Midbrain (tissue), 1 donor: ENCODE data around the gene ARHGEF38.
"Not testable (repeated sequence)": the region's sequence is repeated elsewhere in the genome, so short reads cannot be mapped to it uniquely, and the experiment has no call there.

ENCODE experiments used
- DNase-seq: peaks from one replicate; lab custom pipeline; 2025; lab: John Stamatoyannopoulos, UW

The ARHGEF38 gene

DNA sequence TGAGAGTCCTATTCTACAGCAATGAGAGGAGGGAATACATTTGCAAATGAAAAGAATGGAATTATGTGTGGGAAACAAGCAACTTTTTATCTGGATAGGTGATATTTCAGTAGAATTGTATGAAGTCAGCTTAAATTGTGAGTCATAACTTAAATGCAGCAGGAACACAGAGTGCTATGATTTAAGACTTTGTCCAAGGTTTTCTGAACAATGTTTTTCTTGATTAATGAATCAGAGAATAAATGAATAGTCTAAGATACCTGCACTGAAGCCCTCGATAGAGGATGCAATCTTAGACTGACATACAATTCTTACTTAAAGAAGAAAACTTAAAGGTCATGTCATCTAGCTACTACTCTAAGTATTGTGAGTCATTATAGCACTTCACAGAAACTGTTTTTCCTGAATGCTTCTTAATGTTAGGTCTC lies 8.0 kb downstream of the ARHGEF38 start:
- DNase-seq = no peak

DNA sequence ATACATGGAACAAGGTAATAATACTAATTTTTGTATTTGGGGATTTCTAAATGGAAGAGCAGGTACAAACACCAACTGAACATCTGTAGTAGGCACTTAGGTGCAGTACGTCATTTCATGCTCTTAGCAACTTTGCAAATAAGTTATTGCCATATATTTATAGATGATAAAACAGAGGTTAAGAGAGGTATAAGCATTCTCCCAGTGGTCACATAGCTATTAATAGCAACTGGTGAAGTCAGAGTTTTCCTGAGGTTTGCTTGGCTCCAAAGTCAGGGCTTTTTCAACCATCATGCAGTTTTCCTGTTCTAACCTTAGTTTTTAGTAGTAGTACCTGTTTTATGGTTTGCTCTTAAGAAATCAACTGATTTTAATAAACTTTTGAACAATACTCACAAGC lies 10.9 kb downstream of the ARHGEF38 start:
- DNase-seq = no peak

GRCh38 chr4:105568584-105568983 lies 16.2 kb downstream of the ARHGEF38 start:
- DNase-seq = no peak

DNA sequence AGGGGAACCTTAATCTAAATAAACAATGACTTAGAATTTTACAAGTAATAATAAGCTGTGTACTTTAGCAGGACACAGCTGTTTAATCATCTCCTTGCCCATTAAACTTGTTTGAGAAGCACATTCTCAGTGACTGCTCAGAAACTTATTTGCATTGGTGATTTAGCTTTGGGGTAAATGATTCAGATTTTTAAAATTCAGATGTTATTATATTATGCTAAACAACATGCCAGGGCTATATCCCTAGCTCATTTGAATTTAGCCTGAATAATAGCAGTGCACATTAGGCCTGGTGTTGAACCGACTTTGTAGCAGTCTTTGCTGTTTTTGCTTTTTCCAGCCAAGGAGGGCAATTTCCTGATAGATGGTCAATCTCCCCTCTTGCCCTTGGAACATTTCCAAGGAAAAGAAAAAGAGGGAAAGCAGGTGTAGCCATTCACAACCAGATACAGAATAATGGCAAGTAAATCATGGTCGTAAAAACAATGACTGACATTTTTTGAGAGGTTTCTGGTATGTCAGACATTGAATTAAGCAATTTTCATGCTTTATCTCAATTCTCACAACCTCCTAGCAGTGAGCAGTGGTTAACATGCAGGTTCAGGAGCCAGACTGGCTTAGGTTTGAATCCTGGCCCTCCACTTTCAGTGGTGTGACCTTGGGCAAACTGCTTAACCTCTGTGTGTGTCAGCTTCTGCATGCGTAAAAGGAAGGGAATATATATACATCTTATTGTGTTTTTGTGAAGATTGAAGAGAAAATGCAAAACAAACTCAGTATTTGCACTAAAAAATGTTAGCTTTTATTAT lies 16.8 kb downstream of the ARHGEF38 start:
- no peak for DNase-seq

DNA sequence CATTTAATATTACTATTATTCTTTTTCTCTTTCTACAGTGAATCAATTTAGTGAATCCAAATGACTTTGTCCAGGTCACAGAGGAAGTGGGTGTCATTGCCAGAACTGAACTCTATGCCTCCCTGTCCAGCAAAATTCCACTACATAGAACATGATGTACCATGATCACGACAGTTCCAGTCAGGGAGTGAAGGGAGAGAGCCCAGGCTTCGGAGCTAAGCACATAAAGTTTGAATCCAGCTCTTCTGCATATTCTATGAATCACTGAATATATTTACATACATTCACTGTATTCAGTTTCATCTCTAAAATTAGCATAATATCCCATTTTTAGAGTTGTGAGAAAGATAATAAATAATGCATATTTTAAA lies 17.4 kb downstream of the ARHGEF38 start:
- no peak for DNase-seq

GRCh38 chr4:105572296-105572695 lies 19.9 kb downstream of the ARHGEF38 start:
- DNase-seq = no peak

GRCh38 chr4:105586638-105587328 lies 34.4 kb downstream of the ARHGEF38 start:
- DNase-seq = no peak

DNA sequence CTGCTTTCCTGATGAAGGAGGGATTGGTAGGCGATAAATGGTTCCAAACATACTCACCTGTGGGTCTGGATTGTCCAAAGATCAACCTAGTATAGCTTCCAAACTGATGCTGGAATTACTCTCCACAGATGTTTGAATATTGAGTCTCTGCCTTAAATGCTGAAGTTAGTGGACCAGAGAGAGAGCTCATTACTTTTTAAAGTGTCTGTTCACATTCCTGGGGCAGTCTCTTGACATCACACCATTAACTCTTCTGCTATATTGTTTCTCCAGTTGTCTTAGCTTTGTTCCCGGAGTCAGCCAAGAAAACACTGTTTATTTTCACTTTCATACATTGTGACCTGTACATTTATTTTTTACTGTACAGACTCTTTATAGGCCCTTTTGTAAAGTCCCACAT lies 35.4 kb downstream of the ARHGEF38 start:
- DNase-seq = no peak

DNA sequence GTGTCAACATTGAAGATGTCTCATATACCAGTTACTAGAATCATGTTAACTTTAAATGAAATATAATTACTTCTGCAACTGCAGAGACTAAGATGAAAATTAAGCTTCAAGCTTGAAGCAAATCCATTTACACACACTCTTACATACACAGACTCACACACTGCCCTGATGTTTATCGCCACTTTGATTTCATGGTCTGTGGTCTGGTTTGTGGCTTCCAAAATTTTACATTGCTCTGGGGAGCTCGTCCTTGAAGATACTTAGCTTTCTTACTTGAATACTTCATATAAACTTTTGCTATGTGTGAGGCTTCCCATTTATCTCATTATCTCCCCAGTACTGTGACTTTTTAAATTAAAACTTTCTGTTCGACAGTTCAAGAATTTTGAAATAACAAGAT lies 35.8 kb downstream of the ARHGEF38 start:
- no peak for DNase-seq

DNA sequence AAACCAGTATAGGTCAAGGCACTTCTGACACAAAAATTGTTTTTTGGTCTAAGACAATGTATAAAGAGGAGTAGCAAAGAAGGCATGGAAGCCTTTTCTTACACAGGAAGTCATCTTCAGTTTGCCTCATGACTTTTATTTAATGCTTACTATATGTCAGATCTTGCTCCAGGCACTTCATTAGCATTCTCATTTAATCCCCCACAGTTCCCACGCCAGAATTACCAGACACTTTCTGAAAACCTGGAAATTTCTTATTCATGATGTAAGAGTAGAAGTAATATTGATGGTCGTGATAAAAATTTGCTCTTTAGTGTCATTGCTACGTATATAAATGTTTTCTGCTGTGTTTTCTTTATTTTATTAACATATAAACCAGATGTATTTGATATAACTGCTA lies 39.2 kb downstream of the ARHGEF38 start:
- no peak for DNase-seq

DNA sequence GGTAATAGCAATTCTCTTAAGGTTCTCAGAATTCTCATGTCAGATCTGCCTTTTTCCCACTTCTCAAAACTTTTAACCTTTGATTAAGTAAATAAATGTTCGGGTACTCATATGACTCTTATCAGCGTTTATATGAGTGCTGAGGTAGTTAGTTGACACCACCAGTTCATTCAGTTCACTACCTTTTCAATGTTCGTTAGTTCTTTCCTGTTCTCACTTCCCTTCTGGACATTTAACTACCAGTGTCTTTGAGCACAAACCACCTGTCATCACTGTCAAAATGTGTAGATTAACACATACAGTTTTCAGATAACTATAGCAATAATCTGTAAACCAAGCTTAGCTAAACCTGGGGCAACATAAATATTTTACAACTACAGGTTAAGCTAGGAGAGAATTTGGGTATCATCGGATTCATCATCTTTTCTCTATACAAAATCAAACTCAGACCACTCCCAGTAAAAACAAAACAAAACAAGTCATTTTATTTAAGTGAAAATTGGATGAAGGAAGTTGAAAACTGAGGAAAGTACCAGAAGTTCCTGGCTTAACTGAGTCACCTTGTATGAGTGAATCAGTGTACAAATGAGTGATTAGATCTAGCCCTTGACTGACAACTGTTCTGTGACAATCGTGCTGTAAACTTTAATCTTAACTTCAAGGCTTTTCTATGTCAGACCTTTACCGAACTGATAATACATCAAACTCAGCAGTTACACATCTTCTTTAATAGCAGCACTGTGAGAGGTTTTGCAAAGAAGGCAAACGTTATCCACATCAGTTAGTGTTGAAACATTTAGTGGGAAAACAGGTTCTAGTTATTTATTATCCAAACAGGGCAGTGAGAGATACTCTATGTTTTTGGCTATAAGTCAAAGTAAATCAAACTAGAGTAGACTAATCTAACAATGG lies 41.9 kb downstream of the ARHGEF38 start:
- DNase-seq = no peak

- DNase-seq = no peak
These were observed 44.3 kb downstream of the ARHGEF38 start for GRCh38 chr4:105596684-105597083.

DNA sequence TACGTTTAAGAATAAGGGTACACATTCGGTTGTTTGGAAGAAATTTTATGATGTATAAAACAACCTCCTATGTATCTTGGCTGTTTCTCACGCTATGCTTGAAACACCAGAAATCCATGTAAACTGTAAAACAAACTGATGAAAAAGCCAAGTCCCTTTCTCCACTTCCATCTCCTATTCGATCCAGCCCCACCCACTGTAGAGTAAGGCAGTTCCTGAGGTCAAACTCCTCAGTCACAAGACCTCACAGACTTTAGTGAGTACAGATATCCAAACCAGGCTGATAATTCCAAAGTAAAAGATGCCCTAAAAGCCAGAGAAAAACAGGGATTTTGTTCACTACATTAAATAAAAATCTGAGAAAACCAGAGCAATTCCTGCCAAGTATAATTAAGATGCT lies 45.6 kb downstream of the ARHGEF38 start:
- DNase-seq = no peak

DNA sequence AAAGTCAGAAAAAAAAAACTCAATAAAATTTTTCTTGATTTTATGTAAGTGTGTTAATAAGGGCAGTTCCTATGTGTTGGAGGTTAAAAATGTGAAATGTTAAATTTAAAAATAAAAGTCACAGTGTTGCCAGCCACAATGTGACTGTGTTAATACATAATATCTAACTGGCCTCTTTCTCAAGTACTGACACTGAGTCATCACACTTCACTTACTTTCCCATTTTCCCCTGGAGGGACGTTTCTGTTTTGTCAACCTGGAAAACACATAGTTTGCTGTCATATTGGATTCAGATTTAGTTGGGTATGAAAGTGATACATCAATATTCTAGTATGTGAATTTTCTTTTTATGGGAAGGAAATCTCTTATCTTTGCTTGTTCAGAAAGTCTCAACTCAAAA lies 46.4 kb downstream of the ARHGEF38 start:
- no peak for DNase-seq

DNA sequence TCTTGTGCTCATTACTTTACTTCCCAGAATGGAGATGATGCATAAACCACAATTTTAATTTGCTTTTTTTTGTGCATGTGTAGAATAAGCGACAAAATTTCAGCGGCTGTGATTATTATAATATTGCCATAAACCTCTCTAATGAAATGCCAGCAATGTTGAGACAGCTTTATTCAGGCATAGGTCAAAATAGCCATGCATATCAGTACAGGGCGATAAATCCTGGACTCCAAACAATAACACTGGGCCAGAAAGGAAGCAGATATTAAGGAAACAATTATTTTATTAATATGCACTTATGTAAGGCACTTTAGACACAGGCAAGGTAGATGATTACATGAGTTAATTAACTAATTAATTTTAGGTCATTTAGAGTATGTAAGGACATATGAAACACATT lies 47.1 kb downstream of the ARHGEF38 start:
- DNase-seq = no peak

DNA sequence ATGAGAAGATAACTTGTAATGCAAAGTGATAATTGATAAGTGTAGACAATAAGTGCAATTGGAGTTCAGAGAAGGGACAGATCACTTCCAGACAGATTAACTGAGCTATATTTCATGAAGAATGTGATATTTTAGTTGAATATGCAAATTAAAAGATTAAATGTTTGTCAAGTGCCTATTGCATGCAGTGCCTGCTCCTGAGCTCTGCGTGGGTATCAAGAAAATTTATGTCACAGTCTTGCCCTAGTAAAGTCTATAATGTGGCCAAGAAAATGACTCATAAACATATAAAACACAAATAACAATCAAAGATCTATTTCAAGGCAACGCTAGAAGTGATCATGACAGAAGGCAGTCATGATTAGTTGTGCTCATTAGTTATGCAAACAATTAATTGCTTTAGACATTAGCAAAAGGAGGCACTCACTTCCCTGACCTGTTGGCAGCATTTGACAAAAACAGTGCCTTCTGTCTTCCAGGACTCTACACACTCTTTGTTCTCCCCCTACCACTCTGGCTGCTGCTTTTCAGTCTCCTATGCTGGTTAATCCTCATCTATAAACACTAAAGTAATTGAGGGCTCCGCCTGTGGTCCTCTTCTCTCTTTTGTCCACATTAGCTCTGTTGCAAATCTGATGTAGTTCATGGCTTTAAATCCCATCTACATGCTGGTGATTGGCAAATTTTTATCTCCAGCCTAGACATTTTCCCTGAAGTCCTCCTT lies 47.7 kb downstream of the ARHGEF38 start:
- no peak for DNase-seq

DNA sequence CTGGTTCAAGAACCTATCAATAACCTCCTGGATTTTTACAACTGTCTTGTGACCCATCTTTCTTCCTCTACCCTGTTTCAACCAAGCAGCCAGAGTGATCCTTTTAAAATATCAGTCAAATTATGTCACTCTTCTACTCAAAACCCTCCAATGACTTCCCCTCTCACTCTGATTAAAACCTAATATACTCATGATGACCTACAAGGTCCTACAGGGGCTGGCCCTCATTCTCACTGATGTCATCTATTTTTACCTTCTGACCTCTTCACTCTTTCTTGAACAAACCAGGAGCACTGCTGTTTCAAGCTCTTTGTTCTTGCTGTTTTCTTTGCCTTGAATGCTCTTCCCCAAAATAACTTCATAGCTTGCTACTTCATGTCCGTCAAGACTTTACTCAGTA lies 48.5 kb downstream of the ARHGEF38 start:
- DNase-seq = no peak

- no peak for DNase-seq
These were observed 49.0 kb downstream of the ARHGEF38 start for GRCh38 chr4:105601406-105601805.

GRCh38 chr4:105603158-105603557 lies 50.7 kb downstream of the ARHGEF38 start:
- DNase-seq = no peak

- DNase-seq = no peak
These were observed 53.1 kb downstream of the ARHGEF38 start for GRCh38 chr4:105605493-105605892.

- DNase-seq = no peak
These were observed 55.5 kb downstream of the ARHGEF38 start for GRCh38 chr4:105607876-105608275.

DNA sequence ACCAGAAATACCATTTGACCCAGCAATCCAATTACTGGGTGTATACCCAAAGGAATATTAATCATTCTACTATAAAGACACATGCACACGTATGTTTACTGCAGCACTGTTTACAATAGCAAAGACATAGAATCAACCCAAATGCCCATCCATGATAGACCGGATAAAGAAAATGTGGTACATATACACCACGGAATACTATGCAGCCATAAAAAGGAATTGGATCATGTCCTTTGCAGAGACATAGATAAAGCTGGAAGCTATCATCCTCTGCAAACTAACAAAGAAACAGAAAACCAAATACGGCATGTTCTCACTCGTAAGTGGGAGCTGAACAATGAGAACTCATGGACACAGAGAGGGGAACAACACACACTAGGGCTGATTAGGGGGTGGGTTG lies 57.4 kb downstream of the ARHGEF38 start:
- DNase-seq = not testable (repeated sequence)
